Caco-2 (cell line): ENCODE data around the gene NCOR2. TPM values are rescaled to one million over a fixed set of nuclear protein-coding genes. Genes with fewer than 3 reads are reported as not detected.

Experiments used
- BruUV-seq: library from RNA; stranded (reverse); fragments of 400-500 nt; replicated peaks from 2 replicates; lab custom pipeline; 2021; lab: Mats Ljungman, UMichigan
- CTCF ChIA-PET: fragments of 300-600 bp; sonication (Branson Sonifier 250); formaldehyde crosslinking; loops from one replicate; lab custom pipeline; 2022; ENCODE audit warnings: antibody characterized with exemption; lab: Charles Lee
- POLR2A ChIA-PET: fragments of 300-600 bp; sonication (Branson Sonifier 250); formaldehyde crosslinking; loops from one replicate; lab custom pipeline; 2022; ENCODE audit warnings: antibody characterized with exemption; lab: Charles Lee
- DNase-seq, 2 experiments: peaks; one replicate each; pipeline versions ENCODE4 v3.0.0 to v3.0.0-alpha.2; 2020 to 2022
- H3K27me3 ChIP-seq: replicated peaks from 2 replicates; pipeline ENCODE4 v1.6.0; 2011; ENCODE audit warnings: low read length; ENCODE audit not compliant: control insufficient read depth, insufficient read depth
- H3K36me3 ChIP-seq: 2 replicates; pipeline ENCODE4 v1.5.1; 2011; ENCODE audit warnings: low read length; ENCODE audit not compliant: control insufficient read depth, insufficient read depth
- H3K4me1 ChIP-seq: fragments of 250-450 bp; sonication (Bioruptor Pico); 2 replicates; pipeline ENCODE4 v1.5.1; 2020; ENCODE audit warnings: mild to moderate bottlenecking
- H3K4me3 ChIP-seq: 2 replicates; pipeline ENCODE4 v1.5.1; 2011; ENCODE audit warnings: low read depth, mild to moderate bottlenecking, control low read depth, low read length
- H3K9me3 ChIP-seq: fragments of 250-450 bp; sonication (Bioruptor Pico); 2 replicates; pipeline ENCODE4 v1.5.1; 2020; ENCODE audit warnings: mild to moderate bottlenecking, moderate library complexity
- H3K27ac Mint-ChIP-seq: one replicate; pipeline ENCODE4 v1.8.0; 2022; ENCODE audit warnings: mixed read lengths; ENCODE audit not compliant: unreplicated experiment
- H3K27me3 Mint-ChIP-seq: one replicate; pipeline ENCODE4 v1.8.0; 2022; ENCODE audit warnings: mixed read lengths; ENCODE audit not compliant: insufficient read depth, unreplicated experiment
- H3K36me3 Mint-ChIP-seq: one replicate; pipeline ENCODE4 v1.8.0; 2022; ENCODE audit warnings: mild to moderate bottlenecking, mixed read lengths; ENCODE audit not compliant: insufficient read depth, unreplicated experiment
- H3K4me1 Mint-ChIP-seq: one replicate; pipeline ENCODE4 v1.8.0; 2022; ENCODE audit warnings: low read depth, mixed read lengths; ENCODE audit not compliant: unreplicated experiment
- H3K4me3 Mint-ChIP-seq: one replicate; pipeline ENCODE4 v1.8.0; 2022; ENCODE audit warnings: mild to moderate bottlenecking, moderate library complexity, mixed read lengths; ENCODE audit not compliant: unreplicated experiment
- H3K9me3 Mint-ChIP-seq: one replicate; pipeline ENCODE4 v1.8.0; 2022; ENCODE audit warnings: mixed read lengths; ENCODE audit not compliant: unreplicated experiment
- intact Hi-C: fragments of 100-400 bp; cut with micrococcal nuclease; formaldehyde crosslinking; loops from one replicate; pipeline ENCODE4 v1.10.0; 2022; ENCODE audit not compliant: unreplicated experiment
- total RNA-seq: library from RNA; stranded (reverse); gene quantifications from 2 replicates; pipeline ENCODE4 v1.2.3, GENCODE V29; 2022
- TF ChIP-seq, protein P1 (sequence below), 2 experiments: fragments of 200-600 bp in 1 of 2; IDR thresholded peaks; 1 replicate in 1 of 2; 2 replicates in 1 of 2; pipeline versions ENCODE4 v1.5.1 to v1.8.0; 2011 to 2022; ENCODE audit warnings: antibody characterized with exemption in 1 of 2, control low read depth in 1 of 2, inconsistent platforms in 1 of 2, low read depth in 1 of 2, low read length in 1 of 2, mild to moderate bottlenecking in 1 of 2, moderate library complexity in 1 of 2; ENCODE audit not compliant: insufficient read depth in 1 of 2, severe bottlenecking in 1 of 2, unreplicated experiment in 1 of 2

Gene NCOR2
- total RNA-seq, 1 experiment from 2014 or later = 250 TPM

DNA sequence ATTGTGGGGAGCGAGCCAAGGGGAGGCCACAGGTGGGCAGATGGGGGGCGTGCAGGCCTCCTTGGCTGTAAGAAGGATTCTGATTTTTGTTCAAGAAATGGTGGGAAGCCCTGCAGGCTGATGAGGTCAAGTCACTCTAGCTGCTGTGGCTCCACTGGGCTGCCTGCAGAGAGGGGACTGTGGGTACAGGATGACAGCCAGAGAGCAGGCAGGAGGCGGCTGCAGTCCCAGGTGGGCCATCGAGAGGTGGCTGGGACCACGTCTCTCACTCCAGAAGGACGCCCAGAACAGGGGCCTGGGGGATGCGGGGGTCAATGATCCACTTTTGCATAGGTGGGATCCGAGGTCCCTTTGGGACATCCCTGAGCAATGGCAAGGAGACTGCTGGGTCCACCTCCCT is 9.1 kb downstream of the NCOR2 start:
- H3K27ac Mint-ChIP-seq = no peak overlapping the region

DNA sequence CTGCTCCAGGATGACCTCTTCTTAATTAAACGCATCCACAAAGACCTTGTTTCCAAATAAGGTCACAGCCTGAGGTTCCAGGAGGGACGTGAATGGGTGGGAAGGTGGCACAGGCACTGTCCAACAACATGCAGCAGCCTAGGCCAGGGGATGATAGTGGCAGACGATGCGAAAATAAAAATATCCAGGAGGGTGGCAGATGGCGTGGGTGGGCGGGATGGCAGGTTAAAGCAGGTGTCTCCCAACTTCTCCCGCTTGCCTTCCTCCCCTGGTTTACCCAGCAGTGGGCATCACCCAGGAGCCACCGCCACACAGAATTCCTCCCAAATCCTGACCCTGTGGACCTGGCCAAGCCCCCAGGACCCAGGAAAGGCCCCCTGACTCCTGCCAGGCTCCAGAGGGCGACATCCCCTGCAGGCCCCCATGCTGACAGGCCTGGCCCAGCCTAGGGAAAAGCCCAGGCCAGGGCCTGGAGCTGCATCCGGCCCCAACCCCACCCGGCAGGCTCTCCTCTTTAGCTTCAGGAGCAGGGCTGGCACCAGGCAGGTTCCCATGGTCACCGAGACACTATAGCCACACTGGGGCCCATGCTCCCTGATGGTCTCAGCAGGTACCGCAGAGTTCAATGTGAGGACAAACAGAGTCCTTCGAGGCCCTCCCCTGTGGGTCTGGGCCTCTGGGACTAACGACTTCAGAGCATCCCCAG is 9.7 kb downstream of the NCOR2 start:
- H3K27ac Mint-ChIP-seq = no peak overlapping the region

More for the DNA sequence above, 9.1 kb downstream of the NCOR2 start:
- Mint-ChIP-seq H3K9me3 (no peaks in the 10 kb centered on the region), H3K4me3 (no peak overlapping the region), H3K27me3 (no peaks in the 10 kb centered on the region), H3K4me1 (peaks cover 12% of the 10 kb centered on the region), H3K36me3 (peaks cover 32% of the 10 kb centered on the region)
- peaks cover 1% of the 10 kb centered on the region for H3K36me3 ChIP-seq
- H3K9me3 ChIP-seq = no peaks in the 10 kb centered on the region
- TF ChIP-seq, protein P1, sequence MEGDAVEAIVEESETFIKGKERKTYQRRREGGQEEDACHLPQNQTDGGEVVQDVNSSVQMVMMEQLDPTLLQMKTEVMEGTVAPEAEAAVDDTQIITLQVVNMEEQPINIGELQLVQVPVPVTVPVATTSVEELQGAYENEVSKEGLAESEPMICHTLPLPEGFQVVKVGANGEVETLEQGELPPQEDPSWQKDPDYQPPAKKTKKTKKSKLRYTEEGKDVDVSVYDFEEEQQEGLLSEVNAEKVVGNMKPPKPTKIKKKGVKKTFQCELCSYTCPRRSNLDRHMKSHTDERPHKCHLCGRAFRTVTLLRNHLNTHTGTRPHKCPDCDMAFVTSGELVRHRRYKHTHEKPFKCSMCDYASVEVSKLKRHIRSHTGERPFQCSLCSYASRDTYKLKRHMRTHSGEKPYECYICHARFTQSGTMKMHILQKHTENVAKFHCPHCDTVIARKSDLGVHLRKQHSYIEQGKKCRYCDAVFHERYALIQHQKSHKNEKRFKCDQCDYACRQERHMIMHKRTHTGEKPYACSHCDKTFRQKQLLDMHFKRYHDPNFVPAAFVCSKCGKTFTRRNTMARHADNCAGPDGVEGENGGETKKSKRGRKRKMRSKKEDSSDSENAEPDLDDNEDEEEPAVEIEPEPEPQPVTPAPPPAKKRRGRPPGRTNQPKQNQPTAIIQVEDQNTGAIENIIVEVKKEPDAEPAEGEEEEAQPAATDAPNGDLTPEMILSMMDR (IDR thresholded peaks at IDR 0.05; ENCODE audit: insufficient read depth in 1 of 2, low read depth in 1 of 2, low read length in 1 of 2, severe bottlenecking in 1 of 2, unreplicated experiment in 1 of 2) = no peak
- no peaks in the 10 kb centered on the region for H3K27me3 ChIP-seq
- peaks cover 11% of the 10 kb centered on the region for H3K4me1 ChIP-seq
- no TSS peak for BruUV-seq
- ChIA-PET CTCF (no interaction called here), POLR2A (no interaction called here)
- intact Hi-C loops = no loop called here
- no peak overlapping the region for H3K4me3 ChIP-seq
- DNase-seq = no peak

DNA sequence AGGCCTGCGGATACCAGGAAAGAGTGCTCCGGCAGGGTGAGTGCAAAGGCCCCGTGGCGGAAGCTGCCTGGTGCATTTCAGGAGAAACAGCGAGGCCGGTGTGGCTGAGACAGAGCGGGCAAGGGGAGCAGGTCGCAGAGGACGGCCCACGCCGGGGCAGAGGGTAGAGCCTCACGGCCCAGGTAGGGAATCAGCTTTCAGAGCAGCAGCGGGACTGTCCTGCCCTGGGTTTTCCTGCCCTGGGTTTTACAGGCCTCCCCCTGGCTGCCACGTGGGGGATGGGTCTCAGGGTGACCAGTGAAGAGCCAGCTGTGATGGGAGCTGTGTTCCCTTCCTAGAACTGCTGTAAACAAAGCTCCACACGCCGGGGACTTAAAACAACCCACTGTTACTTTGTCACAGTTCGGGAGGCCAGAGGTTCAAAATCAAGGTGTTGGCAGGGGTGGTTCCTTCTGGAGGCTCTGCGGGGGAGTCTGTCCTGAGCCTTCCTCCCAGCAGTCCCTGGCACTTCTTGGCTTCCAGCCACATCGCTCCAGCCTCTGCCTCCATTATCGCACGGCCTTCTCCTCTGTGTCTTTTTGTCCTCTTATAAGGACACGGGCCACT is 10.4 kb downstream of the NCOR2 start:
- no peak for DNase-seq
- ChIA-PET POLR2A (no interaction called here), CTCF (no interaction called here)
- H3K4me1 ChIP-seq = peaks cover 11% of the 10 kb centered on the region
- H3K27me3 Mint-ChIP-seq = no peaks in the 10 kb centered on the region
- BruUV-seq = no TSS peak
- intact Hi-C loops = no loop called here
- no peaks in the 10 kb centered on the region for H3K9me3 ChIP-seq
- no peak overlapping the region for H3K4me3 ChIP-seq
- H3K27me3 ChIP-seq = no peaks in the 10 kb centered on the region
- peaks cover 13% of the 10 kb centered on the region for H3K4me1 Mint-ChIP-seq
- H3K27ac Mint-ChIP-seq = no peak overlapping the region
- no peaks in the 10 kb centered on the region for H3K9me3 Mint-ChIP-seq
- peaks cover 1% of the 10 kb centered on the region for H3K36me3 ChIP-seq
- H3K4me3 Mint-ChIP-seq = no peak overlapping the region
- H3K36me3 Mint-ChIP-seq = peaks cover 32% of the 10 kb centered on the region
- TF ChIP-seq, protein P1 (IDR thresholded peaks at IDR 0.05; ENCODE audit: insufficient read depth in 1 of 2, low read depth in 1 of 2, low read length in 1 of 2, severe bottlenecking in 1 of 2, unreplicated experiment in 1 of 2) = no peak

More for the DNA sequence above, 9.7 kb downstream of the NCOR2 start:
- intact Hi-C loops = no loop called here
- H3K36me3 ChIP-seq = peaks cover 1% of the 10 kb centered on the region
- BruUV-seq = no TSS peak
- Mint-ChIP-seq H3K9me3 (no peaks in the 10 kb centered on the region), H3K4me3 (no peak overlapping the region), H3K27me3 (no peaks in the 10 kb centered on the region), H3K36me3 (peaks cover 32% of the 10 kb centered on the region), H3K4me1 (peaks cover 10% of the 10 kb centered on the region)
- no peaks in the 10 kb centered on the region for H3K27me3 ChIP-seq
- peaks cover 11% of the 10 kb centered on the region for H3K4me1 ChIP-seq
- DNase-seq = no peak
- TF ChIP-seq, protein P1 (IDR thresholded peaks at IDR 0.05; ENCODE audit: insufficient read depth in 1 of 2, low read depth in 1 of 2, low read length in 1 of 2, severe bottlenecking in 1 of 2, unreplicated experiment in 1 of 2) = no peak
- POLR2A ChIA-PET = no interaction called here
- CTCF ChIA-PET = no interaction called here
- H3K4me3 ChIP-seq = no peak overlapping the region
- no peaks in the 10 kb centered on the region for H3K9me3 ChIP-seq
